ENCODE results near the gene SLC16A4.
A peak's percentile ranks its signal among the peaks of the same experiment; 100 is the strongest.
"Not testable (repeated sequence)": the region's sequence is repeated elsewhere in the genome, so short reads cannot be mapped to it uniquely, and the experiment has no call there.

Gene SLC16A4

GRCh38 chr1:110404401-110404800 lies 13.6 kb upstream of the SLC16A4 start:
- Histone ChIP-seq H3K9ac (ENCODE audit: low read length) (no peak overlapping the region), H3K27me3 (ENCODE audit: control insufficient read depth, insufficient read depth, low read length) (no peaks in the 10 kb centered on the region), H3K36me3 (ENCODE audit: control insufficient read depth, insufficient read depth, low read length) (peaks cover 5% of the 10 kb centered on the region), H3K4me1 (ENCODE audit: control insufficient read depth, insufficient read depth, low read length) (peaks cover 3% of the 10 kb centered on the region), H3K4me3 (ENCODE audit: low read length) (no peak overlapping the region), H3K27ac (ENCODE audit: low read depth, low read length) (no peak overlapping the region)

DNA sequence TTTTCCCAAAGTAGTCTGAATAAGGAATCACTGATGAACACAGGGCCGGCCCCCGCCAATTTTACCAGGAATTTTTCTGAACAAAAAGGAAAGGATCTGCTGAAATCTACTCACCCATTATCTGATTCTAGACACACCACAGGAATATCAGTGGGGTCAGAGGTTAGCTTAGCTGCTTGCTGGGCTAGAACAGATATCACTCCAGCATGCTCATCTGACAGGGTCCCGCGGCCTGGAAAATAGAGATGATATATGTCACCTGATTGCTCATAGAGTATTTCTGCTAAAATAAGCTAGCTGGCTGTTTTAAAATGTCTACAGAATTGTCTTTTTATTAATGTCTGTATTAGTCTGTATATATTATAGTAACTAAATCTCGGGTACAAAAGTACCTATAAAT lies 13.0 kb upstream of the SLC16A4 start:
- Histone ChIP-seq H3K4me1 (ENCODE audit: control insufficient read depth, insufficient read depth, low read length) (peaks cover 3% of the 10 kb centered on the region), H3K27me3 (ENCODE audit: control insufficient read depth, insufficient read depth, low read length) (no peaks in the 10 kb centered on the region), H3K9ac (ENCODE audit: low read length) (no peak overlapping the region), H3K4me3 (ENCODE audit: low read length) (no peak overlapping the region), H3K36me3 (ENCODE audit: control insufficient read depth, insufficient read depth, low read length) (peaks cover 5% of the 10 kb centered on the region), H3K27ac (ENCODE audit: low read depth, low read length) (no peak overlapping the region)

- not testable (repeated sequence) for H3K4me3 ChIP-seq (ENCODE audit: low read length); H3K27ac ChIP-seq (ENCODE audit: low read depth, low read length); H3K27me3 ChIP-seq (ENCODE audit: control insufficient read depth, insufficient read depth, low read length); H3K36me3 ChIP-seq (ENCODE audit: control insufficient read depth, insufficient read depth, low read length); H3K4me1 ChIP-seq (ENCODE audit: control insufficient read depth, insufficient read depth, low read length); H3K9ac ChIP-seq (ENCODE audit: low read length)
Observed at GRCh38 chr1:110396259-110396958, 5.6 kb upstream of the SLC16A4 start.

DNA sequence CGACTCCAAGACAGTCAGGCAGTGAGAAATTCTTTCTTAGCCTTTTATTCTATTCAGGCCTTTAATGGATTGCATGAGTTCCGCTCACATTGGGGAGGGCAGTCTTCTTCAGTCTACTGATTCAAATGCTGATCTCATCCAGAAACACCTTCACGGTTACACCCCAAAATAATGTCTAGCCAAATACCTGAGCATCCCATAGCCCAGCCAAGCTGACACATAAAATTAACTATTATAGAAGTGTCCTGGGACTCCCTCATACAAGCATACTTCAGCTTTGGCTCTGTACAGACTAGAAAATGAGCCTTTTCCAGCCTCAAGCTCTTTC lies 3.6 kb upstream of the SLC16A4 start:
- Histone ChIP-seq H3K36me3 (ENCODE audit: control insufficient read depth, insufficient read depth, low read length) (no peaks in the 10 kb centered on the region), H3K4me3 (ENCODE audit: low read length) (no peak overlapping the region), H3K9ac (ENCODE audit: low read length) (no peak overlapping the region), H3K4me1 (ENCODE audit: control insufficient read depth, insufficient read depth, low read length) (no peaks in the 10 kb centered on the region), H3K27ac (ENCODE audit: low read depth, low read length) (no peak overlapping the region), H3K27me3 (ENCODE audit: control insufficient read depth, insufficient read depth, low read length) (no peaks in the 10 kb centered on the region)

- H3K9ac ChIP-seq (ENCODE audit: low read length), result no peak overlapping the region
- H3K27me3 ChIP-seq (ENCODE audit: control insufficient read depth, insufficient read depth, low read length), result no peaks in the 10 kb centered on the region
- H3K4me1 ChIP-seq (ENCODE audit: control insufficient read depth, insufficient read depth, low read length), result no peaks in the 10 kb centered on the region
- H3K36me3 ChIP-seq (ENCODE audit: control insufficient read depth, insufficient read depth, low read length), result no peaks in the 10 kb centered on the region
- H3K27ac ChIP-seq (ENCODE audit: low read depth, low read length), result no peak overlapping the region
- no peak overlapping the region for H3K4me3 ChIP-seq (ENCODE audit: low read length)
Observed at GRCh38 chr1:110393691-110394492, 3.1 kb upstream of the SLC16A4 start.

DNA sequence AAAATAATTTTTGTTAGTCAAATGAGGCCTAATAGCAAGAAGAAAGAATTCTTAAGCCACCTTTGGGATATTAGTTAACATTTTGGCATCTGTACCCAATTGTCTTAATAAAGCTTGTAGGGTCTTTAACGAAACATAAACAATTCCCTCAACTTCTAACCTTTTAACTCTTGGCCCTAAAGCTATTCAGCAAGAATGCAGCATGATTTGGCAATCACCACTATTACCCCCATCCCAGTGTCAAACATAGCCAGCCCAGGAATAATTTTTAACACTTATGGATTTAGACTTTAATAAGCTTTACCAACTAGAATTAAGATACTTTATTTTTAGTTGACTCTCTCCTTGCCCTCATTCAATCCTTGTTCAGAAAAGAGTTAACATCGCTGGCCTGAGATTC lies 2.5 kb upstream of the SLC16A4 start:
- no peak overlapping the region for H3K27ac ChIP-seq (ENCODE audit: low read depth, low read length)
- no peaks in the 10 kb centered on the region for H3K36me3 ChIP-seq (ENCODE audit: control insufficient read depth, insufficient read depth, low read length)
- H3K4me3 ChIP-seq (ENCODE audit: low read length), result no peak overlapping the region

GRCh38 chr1:110390096-110390495 lies 730 bp downstream of the SLC16A4 start:
- H3K4me1 ChIP-seq (ENCODE audit: control insufficient read depth, insufficient read depth, low read length), result no peaks in the 10 kb centered on the region
- H3K4me3 ChIP-seq (ENCODE audit: low read length), result peak overlapping the region; percentile 2
- H3K27ac ChIP-seq (ENCODE audit: low read depth, low read length), result peak overlapping the region; percentile 42
- H3K9ac ChIP-seq (ENCODE audit: low read length), result no peak overlapping the region
- H3K36me3 ChIP-seq (ENCODE audit: control insufficient read depth, insufficient read depth, low read length), result no peaks in the 10 kb centered on the region
- H3K27me3 ChIP-seq (ENCODE audit: control insufficient read depth, insufficient read depth, low read length), result no peaks in the 10 kb centered on the region

More for the DNA sequence above, 2.5 kb upstream of the SLC16A4 start:
- H3K4me1 ChIP-seq (ENCODE audit: control insufficient read depth, insufficient read depth, low read length), result no peaks in the 10 kb centered on the region
- no peak overlapping the region for H3K9ac ChIP-seq (ENCODE audit: low read length)
- H3K27me3 ChIP-seq (ENCODE audit: control insufficient read depth, insufficient read depth, low read length), result no peaks in the 10 kb centered on the region

- H3K27ac ChIP-seq (ENCODE audit: low read depth, low read length), result no peak overlapping the region
- H3K9ac ChIP-seq (ENCODE audit: low read length), result no peak overlapping the region
- H3K4me1 ChIP-seq (ENCODE audit: control insufficient read depth, insufficient read depth, low read length), result no peaks in the 10 kb centered on the region
- H3K27me3 ChIP-seq (ENCODE audit: control insufficient read depth, insufficient read depth, low read length), result no peaks in the 10 kb centered on the region
- no peak overlapping the region for H3K4me3 ChIP-seq (ENCODE audit: low read length)
- no peaks in the 10 kb centered on the region for H3K36me3 ChIP-seq (ENCODE audit: control insufficient read depth, insufficient read depth, low read length)
Observed at GRCh38 chr1:110387048-110387754, 3.6 kb downstream of the SLC16A4 start.

DNA sequence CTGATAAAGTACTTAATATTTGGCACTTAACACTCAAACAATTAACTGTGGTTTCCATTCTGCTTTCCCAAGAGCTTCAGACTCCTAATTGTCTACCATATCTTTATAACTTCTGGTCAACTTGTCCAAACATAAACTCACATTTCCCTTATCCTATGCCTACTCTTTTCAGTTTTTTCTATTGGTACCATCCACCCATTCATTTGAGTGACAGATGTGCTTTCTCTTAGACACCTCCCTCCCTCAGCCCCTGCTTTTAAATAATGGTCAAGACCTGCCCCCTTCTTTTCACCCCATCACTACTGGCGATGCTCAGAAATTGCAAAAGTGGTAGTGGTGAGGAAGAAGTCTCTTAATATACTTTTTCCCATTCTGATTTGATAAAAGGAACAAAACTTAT lies 5.5 kb downstream of the SLC16A4 start:
- no peaks in the 10 kb centered on the region for H3K36me3 ChIP-seq (ENCODE audit: control insufficient read depth, insufficient read depth, low read length)
- H3K4me3 ChIP-seq (ENCODE audit: low read length), result no peak overlapping the region
- no peaks in the 10 kb centered on the region for H3K27me3 ChIP-seq (ENCODE audit: control insufficient read depth, insufficient read depth, low read length)
- H3K9ac ChIP-seq (ENCODE audit: low read length), result no peak overlapping the region
- no peak overlapping the region for H3K27ac ChIP-seq (ENCODE audit: low read depth, low read length)
- H3K4me1 ChIP-seq (ENCODE audit: control insufficient read depth, insufficient read depth, low read length), result no peaks in the 10 kb centered on the region

DNA sequence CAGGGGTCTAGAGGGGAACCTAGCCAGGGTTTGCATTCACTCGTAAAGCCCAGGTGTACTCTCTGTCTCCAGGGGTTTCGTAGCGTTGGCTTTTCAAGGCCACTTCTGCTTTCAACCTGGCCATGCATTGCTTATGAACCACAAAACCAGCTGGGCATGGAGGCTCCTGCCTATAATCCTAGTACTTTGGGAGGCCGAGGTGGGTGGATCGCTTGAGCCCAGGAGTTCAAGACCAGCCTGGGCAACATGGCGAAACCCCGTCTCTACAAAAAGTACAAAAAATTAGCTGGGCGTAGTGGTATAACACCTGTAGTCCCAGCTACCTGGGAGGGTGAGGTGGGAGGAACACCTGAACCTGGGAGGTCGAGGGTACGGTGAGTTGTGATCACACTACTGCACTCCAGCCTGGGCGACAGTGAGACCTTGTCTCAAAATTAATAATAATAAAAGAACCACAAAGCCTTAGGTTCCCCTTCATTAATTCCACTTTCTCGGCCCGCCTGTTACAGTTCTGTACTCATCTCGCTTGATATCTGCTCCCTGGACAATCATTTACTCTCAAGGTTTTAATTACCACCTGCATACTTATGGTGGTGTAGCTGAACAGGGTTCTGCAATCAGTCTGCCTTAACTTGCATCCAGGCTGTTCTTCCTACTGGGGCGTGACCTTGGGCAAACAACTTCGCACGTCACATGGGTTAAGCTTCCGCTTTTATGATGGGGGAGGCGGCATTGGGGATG lies 6.1 kb downstream of the SLC16A4 start:
- H3K4me3 ChIP-seq (ENCODE audit: low read length), result no peak overlapping the region
- H3K27me3 ChIP-seq (ENCODE audit: control insufficient read depth, insufficient read depth, low read length), result no peaks in the 10 kb centered on the region
- H3K36me3 ChIP-seq (ENCODE audit: control insufficient read depth, insufficient read depth, low read length), result no peaks in the 10 kb centered on the region
- H3K27ac ChIP-seq (ENCODE audit: low read depth, low read length), result no peak overlapping the region
- no peaks in the 10 kb centered on the region for H3K4me1 ChIP-seq (ENCODE audit: control insufficient read depth, insufficient read depth, low read length)
- H3K9ac ChIP-seq (ENCODE audit: low read length), result no peak overlapping the region

- no peaks in the 10 kb centered on the region for H3K4me1 ChIP-seq (ENCODE audit: control insufficient read depth, insufficient read depth, low read length)
- no peak overlapping the region for H3K9ac ChIP-seq (ENCODE audit: low read length)
- H3K36me3 ChIP-seq (ENCODE audit: control insufficient read depth, insufficient read depth, low read length), result no peaks in the 10 kb centered on the region
- no peak overlapping the region for H3K4me3 ChIP-seq (ENCODE audit: low read length)
- H3K27ac ChIP-seq (ENCODE audit: low read depth, low read length), result no peak overlapping the region
- H3K27me3 ChIP-seq (ENCODE audit: control insufficient read depth, insufficient read depth, low read length), result no peaks in the 10 kb centered on the region
Observed at GRCh38 chr1:110383251-110383990, 7.4 kb downstream of the SLC16A4 start.
